Fibroblast of peridontal ligament (primary cell): ENCODE measurements around the gene EDNRB.
"Not testable (repeated sequence)": the region's sequence is repeated elsewhere in the genome, so short reads cannot be mapped to it uniquely, and the experiment has no call there.

ENCODE experiments used
- DNase-seq: peaks from one replicate; pipeline ENCODE4 v3.0.0-alpha.2; 2010; ENCODE audit errors: extremely low read depth

EDNRB gene

DNA sequence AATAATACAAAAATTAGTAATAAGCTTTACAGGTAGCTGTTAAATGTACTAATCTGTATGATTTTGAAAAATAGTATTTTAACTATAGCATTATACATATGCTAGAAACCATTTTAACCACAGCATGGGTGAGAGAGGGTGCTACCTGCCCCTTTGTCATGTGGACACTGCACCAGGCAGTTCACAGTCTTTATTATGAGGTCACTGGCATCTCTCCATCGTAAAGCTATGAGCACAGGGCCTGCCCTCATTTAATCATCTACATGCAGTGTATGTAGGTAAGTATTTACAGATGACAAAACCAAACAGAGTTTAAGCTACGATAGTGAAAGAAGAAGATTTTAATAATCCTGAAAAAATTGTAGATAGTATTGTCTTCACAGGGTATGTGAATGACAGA is 21.7 kb downstream of the EDNRB start:
- DNase-seq = peak; percentile 38

DNA sequence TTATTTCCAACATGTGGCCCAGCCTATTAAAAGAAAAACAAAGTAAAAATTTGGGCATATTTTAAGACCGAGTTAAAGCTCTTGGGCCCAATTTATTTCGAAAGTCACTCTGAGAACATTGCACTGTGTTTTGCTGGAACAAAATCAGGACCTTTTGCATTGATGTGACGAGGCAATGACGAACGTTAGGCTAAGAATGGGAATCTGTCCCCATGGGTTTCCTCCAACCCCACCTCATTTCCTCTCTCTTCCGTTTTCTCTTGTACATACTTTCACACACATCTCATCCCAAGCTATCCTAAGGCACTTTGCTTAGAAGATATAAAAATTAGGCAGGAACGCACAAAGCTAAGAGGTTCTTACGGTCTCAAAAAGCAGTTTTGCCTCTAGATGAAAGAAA is 22.1 kb downstream of the EDNRB start:
- DNase-seq = peak; percentile 87

DNA sequence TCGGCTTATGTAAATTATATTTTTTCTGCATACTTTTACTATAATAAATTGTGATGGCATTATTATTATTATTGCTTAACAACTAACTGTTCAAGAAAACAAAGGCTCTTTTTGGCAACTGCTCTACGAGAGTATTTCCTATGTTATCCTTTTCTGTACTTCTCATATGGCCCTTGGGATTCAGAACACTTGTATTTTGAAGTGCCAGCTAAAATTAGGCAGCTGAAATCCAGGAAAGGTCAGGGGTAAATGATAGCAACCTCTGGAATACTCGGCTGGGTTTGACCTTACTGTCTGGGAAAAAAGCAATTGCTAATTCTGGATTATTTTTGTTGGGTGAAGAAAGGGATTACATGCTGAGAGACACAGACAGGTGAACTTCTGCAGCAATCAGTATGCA is 23.9 kb downstream of the EDNRB start:
- no peak for DNase-seq

DNA sequence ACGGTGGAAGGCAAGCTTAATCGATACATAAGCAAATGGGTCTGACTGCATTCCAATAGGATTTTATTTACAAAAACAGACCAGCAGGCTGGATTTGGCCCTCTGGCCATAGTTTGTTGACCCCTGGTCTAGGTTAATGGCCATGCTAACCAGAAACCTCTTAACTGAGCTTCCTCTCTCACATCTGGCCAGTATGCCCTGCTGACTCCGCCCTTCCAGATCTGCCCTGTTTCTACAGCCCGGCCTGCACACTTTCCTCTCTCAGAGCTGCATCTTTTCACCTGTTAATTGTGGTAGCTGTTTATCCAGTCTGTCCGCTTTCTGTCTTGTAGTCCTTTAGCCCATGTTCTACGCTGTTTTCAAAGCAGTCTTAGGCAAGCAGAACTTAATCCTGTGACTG is 25.6 kb downstream of the EDNRB start:
- no peak for DNase-seq

DNA sequence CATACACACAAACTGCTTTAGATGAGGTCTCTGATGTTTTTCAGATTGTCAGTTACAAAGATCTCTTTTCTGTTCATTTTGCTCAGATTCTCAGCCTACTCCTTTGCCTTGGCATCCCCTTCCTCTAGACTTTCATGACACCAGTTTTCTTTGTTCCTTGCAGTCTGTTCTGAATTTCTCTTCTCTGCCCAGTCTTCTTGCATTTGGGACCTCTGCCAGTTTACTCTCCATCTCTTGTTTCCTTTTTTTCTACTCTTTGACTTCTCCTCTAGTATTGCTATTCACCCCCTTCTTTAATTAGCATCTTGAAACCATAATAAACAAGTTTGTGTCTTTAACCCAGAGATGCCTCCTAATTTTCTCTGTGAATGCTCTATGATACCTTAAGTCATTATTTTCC is 26.1 kb downstream of the EDNRB start:
- DNase-seq = no peak

DNA sequence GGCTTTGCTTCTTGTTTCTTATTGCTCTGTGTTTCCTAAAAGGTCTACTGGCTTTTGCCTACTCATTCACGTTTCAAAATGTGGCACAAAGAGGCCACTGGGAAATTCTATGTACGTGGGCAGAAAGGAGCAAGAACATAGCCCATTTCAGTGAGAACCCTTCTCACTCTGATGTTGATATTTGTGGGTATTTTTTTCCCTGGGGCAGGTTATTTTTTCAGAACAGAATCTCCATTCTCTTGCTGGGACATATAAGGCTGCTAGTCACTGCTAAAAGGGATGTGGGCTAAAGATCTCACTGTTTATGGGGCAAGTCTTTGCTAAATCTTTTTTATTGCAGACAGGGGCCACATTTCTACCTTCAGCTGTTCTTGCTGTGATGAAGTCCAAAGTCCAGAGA is 27.1 kb downstream of the EDNRB start:
- DNase-seq = no peak

DNA sequence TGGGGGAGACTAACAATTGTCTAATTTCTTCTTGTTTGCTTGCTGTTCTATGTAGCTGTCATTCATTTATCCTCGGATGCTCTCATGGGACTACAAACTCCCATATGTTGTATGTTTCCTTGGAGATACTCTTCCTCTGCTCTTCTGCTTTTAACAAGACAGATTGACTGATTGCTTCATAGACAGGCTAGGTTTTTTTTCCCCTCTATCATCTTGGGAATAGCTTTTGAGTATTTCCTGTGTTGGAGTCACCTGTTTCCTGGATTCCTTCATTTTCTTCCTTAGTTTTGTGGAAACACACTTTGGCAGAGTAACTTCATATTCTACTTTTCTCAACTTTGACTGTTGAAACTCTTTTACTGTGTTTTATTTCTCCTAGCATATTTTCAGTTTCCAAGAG is 27.6 kb downstream of the EDNRB start:
- DNase-seq = no peak

DNA sequence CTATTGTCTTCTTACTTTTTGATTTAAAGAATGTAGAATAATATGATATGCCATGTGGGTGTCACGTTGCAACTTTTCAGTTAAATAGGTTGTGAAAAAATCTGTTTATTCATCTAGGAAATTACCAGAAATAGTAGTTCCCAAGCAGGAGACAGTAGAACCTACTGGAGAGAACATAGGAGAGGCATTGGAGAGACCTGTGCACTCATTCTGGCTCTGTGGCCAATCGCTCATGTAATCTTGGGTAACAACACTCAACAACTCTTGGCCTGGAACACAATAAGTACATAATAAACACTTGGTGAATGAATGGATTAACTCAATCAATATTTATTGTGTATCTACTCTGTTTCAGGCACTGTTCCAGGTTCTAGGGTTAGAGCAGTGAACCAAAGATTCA is 35.3 kb downstream of the EDNRB start:
- no peak for DNase-seq

DNA sequence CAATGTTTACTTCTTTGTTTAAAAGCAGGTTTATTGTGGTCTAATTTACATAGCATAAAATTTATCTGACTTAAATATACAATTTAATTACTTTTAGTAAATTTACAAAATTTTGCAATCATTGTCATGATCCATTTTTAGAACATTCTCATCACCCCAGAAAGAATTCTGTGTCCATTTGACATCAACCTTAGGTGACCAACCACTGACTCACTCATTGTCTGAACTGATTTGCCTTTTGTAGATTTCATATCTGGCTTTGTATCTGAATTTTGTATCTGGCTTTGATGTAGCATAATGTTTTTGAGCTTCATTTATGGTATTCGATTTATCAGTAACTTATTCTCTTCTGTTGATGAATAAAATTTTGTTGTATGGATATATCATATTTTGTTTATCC is 40.4 kb downstream of the EDNRB start:
- no peak for DNase-seq

DNA sequence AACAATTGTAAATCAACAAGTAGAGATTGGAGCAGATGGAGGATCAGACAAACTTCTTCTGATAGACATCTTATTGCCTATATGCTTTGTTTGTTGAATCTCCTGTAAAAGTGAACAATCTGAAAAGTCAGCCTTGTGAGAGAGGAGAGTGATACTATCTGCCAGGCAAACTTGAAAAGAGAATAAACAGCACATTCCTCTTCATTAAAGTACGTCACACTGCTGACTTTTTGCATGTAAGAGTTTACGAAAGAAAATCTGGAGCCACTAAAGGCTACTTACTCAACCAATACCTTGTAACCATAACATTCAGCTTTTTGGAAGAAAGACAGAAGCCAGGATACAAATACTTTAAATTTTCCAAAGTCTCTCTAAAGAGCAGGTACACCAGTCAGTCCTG is 42.5 kb downstream of the EDNRB start:
- DNase-seq = peak; percentile 92

DNA sequence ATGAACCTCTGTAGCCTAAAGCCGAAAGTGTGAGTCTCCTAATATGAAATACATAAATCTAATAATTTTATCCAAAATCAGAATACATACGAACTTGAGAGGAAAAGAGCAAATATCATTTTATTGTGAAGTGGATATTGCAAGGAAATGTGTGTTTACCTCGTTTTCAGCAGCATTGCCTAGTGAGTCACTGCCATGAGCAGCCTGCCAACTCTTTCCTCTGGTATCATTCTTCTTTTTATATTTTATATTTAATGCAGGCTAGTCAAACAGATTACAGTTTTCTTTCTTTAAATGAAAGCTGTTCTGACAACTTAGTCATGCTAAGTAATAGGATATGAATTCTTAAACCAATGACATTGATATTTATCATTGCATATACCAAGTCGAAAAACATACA is 44.2 kb downstream of the EDNRB start:
- peak; percentile 78 for DNase-seq

DNA sequence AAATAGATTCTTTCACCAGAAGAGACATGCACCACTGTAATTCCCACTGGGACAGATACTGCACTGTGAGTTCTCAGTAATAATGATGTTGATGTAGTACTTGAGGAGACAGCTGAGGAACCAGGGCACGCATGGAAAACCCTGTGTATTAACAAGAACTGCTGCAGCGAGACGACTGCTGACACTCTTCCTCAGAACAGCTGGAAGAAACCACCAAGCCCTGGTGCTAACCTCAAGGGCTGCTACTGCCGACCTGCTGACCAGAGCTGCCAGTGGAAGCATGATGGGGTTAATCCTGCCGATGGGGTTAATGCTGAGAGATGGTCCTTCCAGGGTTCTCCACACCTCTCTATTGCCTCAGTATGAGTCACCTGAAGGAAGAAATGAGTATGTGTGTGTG is 45.6 kb downstream of the EDNRB start:
- no peak for DNase-seq

DNA sequence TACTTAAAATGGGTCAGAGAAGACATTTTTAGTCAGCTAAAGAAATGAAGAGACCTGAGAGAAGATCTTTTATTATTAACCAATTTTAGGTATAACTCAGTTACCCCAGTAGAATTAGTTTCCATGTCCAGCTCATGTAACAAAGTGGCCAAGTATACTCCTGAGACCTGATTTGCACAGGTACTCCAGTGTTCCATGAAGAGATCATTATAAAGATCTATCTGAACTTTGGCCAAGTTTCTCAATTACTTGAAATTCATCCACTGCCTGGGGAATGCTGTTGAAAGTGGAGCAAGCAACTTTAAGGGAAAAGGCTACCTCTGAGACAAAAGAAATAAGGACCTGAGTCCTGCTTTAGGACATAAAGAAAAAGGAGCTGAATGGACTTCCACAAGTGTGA is 47.0 kb downstream of the EDNRB start:
- DNase-seq = no peak

DNA sequence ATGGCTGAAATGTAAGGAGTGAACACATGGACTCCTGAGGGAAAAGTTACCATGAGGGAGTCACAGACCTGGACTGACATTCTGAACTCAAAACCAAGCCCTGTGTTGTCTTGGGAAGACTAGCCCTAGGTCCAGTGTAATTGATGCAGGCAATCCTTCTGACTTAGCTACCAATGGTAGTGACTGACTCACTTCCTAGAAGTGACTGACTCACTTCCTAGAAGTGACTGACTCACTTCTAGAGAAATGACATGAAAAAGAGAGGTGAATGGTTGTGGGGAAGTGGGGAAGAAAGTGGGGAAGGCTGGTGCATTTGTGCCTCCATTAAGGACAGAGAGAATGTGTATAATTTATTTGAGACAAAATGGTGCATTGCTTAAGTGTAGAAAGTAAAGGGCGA is 49.9 kb downstream of the EDNRB start:
- no peak for DNase-seq

DNA sequence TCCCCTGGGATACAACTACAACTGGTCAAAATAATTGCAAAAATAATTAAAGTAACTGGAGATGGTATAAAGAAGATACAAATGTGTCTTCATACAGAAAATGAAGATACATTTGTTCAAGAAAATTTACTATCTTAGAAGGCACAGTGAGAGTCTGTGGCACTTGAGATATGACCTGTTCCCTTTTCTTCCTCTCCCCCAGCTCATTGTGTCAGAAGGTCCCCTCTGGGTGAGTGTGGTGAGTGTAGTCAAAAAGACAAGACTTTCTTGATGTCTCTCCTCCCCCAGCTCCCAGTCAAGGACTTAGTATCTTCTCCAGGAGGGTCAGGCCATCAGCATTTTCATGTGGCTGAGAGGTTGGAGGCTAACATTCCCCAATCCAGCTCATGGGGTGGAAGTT is 51.7 kb downstream of the EDNRB start:
- no peak for DNase-seq

DNA sequence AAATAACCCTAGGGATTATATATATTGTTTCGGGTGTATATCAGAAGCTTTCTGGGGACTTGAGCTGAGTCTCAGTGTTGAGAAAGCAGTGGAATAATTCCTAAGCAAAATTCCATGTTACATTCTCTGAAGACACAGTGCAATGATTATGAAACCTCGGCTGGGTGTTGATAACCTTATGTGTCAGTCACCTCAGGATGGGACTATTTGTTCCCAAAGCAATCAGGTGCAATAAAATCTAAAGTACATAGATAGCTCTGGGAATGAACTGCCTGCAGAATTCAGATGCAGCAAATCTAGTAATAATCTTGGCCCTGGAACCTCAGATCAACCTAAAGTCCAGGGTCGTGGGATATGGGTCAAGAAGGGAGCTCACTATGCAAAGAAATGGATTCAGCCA is 53.0 kb downstream of the EDNRB start:
- no peak for DNase-seq

DNA sequence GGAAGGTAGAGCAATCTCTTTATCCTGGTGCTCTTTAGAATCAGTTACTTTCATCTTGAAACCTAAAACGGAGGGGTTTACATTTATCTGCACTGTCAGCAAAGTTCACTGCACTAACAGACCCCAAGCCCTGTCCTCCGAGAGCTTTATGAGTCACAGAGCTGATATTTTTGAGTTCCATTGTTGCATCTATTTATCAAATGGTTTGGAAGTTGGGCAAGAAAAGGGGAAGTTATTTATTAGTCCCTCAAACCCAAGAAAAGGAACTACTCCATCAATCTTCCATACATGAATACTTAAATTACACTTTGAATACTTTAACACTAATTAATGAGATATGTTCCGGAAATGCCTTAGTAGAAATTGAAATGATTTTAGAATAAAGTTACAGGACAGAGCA is 55.5 kb downstream of the EDNRB start:
- DNase-seq = no peak

DNA sequence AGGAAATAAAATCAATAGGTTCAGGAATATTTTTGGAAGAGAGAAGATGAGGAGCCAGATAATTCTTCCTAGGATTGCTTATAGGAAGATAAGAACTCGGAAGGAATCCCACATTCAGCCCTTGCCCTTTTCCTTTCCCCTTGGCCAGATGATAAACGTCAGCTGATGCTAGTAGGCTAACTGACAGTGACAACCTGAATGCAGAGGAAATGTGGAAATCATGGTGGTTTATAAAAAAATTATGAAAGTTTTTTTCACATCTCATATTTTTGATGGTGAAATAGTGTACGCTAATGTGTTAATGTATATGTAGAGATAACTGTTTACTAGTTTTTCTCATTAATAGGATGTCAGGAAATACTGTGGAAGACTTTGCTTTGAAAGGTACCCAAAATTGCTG is 56.9 kb downstream of the EDNRB start:
- DNase-seq = no peak

DNA sequence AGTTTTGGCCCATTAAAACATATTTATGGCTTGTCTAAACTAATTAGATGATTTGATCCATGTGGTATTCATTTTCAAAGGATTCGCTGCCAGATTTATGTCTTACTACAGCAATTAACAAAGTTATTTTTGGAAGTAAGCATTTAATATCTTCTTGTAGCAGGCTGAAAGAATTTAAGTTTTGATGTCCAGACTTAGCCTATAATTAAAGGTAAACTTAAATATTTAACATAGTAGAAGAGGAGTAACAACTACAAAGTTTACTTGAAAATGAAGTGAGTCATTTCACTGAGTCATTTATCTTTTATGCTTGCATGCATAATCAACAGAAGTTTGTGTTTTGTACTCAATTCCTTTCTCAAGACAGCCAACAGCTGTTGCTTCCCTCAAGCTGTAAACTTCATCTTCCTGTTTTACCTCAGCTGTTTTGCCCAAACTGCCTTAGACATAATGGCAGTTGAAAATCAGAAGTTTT is 58.1 kb downstream of the EDNRB start:
- DNase-seq = peak; percentile 78

DNA sequence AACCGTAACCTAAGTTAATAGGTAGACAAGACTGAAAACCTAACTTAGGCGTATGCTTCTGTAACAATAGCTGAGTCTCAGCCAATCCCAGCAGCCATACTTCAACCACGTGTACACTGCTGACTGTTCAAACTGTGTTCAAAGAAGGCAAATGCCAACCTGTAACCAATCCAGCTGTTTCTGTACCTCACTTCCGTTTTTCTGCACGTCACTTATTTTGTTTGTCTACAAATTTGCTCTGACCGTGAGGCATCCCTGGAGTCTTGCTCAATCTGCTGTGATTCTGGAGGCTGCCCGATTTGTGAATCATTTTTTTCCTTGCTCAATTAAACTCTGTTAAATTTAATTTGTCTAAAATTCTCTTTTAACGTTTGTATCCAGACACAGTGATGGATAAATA is 59.2 kb downstream of the EDNRB start:
- peak; percentile 74 for DNase-seq

DNA sequence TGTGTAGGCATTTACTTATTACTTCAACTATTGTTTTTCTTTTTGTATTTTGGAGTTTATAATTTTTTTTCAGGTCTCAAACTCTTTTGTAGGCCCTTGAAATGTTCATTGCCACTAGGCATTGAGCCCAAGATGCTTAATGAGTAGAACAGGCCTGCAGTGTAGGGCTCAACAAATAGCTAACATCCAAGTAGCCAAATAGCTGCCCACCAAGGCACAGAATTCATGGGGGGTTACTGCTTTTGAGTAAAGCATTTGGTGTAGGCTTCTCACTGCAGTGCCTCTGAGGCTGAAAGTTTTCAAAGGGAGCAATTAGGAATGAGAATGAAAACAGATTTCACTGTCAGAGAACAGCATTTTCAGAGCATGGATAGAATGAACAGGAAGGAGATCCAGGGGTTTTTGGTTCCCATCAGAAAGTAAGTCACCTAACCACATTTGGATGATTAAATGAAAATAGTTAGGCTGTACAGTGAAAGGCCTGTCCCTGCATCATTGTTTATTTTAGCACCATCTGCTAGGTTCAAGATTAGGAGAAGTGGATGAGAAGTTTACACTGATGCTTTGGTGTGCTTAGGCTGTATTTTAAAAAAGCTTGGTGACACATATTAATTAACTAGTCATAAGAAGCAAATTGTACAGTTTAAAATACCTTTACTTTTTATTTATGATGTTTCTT is 61.0 kb downstream of the EDNRB start:
- peak; percentile 36 for DNase-seq

DNA sequence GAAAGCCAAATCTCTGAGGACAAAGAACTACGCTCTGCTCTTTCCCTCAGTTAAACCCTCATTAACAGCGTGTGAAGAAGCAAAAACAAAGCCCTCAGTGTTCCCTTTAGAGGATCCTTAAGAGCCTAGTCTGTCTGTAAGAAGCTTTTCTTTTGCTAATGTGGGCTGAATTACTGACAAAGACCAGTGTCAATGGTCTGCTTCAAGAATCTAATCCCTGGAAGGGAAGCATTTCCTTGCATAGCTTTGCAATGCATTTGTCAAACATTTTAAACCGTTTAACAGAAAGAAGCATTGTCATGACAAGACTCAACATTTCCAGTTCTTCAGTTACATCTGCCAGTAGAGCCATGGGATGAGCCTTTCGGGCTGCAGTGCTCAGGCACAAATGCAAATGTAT is 64.9 kb downstream of the EDNRB start:
- DNase-seq = no peak

DNA sequence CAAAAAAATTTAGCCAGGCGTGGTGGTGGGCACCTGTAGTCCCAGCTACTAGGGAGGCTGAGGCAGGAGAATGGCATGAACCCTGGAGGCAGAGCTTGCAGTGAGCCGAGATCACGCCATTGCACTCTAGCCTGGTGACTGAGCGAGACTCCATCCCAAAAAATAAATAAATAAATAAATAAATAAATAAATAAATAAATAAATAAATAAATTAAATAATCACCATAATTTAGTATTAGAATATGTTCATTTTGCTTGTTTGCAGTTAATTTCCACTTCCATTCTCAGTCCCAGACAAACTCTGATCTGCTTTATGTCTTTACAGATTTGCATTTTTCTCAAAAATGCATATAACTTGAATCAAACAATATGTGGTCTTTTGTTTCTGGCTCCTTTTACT is 70.6 kb downstream of the EDNRB start:
- not testable (repeated sequence) for DNase-seq

DNA sequence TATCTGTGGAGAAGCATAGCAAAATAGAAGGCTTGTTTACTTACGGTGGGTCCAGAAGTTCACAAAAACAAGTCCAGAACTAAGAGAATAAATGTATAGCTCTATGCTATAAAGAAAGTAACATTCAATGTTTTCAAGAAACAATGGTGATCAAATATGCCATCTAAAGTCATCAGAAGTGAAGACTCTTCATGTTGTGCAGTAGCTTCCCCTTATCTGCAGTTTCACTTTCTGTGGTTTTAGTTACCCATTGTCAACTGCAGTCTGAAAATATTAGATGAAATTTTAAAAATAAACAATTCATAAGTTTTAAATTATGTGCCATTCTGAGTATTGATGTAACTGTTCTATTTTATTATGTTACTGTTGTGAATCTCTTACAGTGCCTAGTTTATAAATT is 72.5 kb downstream of the EDNRB start:
- DNase-seq = no peak
